KMS-11 (cell line): ENCODE data around the gene PKD2L1.

ENCODE experiments used
- H2AFZ ChIP-seq: fragments of 200-600 bp; sonication (generic); 2 replicates; pipeline ENCODE4 v1.6.1; 2016; ENCODE audit warnings: antibody characterized with exemption, mixed run types, low read depth
- H3K27ac ChIP-seq: fragments of 200-600 bp; sonication (generic); 2 replicates; pipeline ENCODE4 v1.6.1; 2016; ENCODE audit warnings: mild to moderate bottlenecking, mixed run types
- H3K27me3 ChIP-seq: fragments of 200-600 bp; sonication (generic); 2 replicates; pipeline ENCODE4 v1.6.1; 2017; ENCODE audit warnings: mild to moderate bottlenecking, low read depth, mixed run types, moderate library complexity; ENCODE audit not compliant: insufficient read depth
- H3K36me3 ChIP-seq: fragments of 200-600 bp; sonication (generic); 2 replicates; pipeline ENCODE4 v1.6.1; 2017; ENCODE audit warnings: mild to moderate bottlenecking, mixed run types; ENCODE audit not compliant: insufficient read depth
- H3K4me1 ChIP-seq: fragments of 200-600 bp; sonication (generic); 2 replicates; pipeline ENCODE4 v1.6.1; 2016; ENCODE audit warnings: mild to moderate bottlenecking, low read depth, mixed run types; ENCODE audit not compliant: poor library complexity, severe bottlenecking
- H3K4me2 ChIP-seq: fragments of 200-600 bp; sonication (generic); 2 replicates; pipeline ENCODE4 v1.7.0; 2016; ENCODE audit warnings: mild to moderate bottlenecking, mixed run types
- H3K4me3 ChIP-seq: fragments of 200-600 bp; sonication (generic); IDR thresholded peaks from 2 replicates; pipeline ENCODE4 v1.6.1; 2017; ENCODE audit warnings: low read depth, low read length, mixed read lengths; ENCODE audit not compliant: insufficient read depth
- H3K79me2 ChIP-seq: fragments of 200-600 bp; sonication (generic); 2 replicates; pipeline ENCODE4 v1.6.1; 2016; ENCODE audit warnings: low read depth, mixed run types; ENCODE audit not compliant: insufficient read depth
- H3K9ac ChIP-seq: fragments of 200-600 bp; sonication (generic); 2 replicates; pipeline ENCODE4 v1.6.1; 2016; ENCODE audit warnings: mild to moderate bottlenecking, mixed run types
- H4K20me1 ChIP-seq: fragments of 200-600 bp; sonication (generic); 2 replicates; pipeline ENCODE4 v1.6.1; 2016; ENCODE audit warnings: mild to moderate bottlenecking, mixed run types; ENCODE audit not compliant: insufficient read depth
- CTCF ChIP-seq: fragments of 200-600 bp; sonication (generic); conservative IDR thresholded peaks from 2 replicates; pipeline ENCODE4 v1.6.1; 2017; ENCODE audit warnings: low read depth, mild to moderate bottlenecking, antibody characterized with exemption, low read length, moderate library complexity, mixed read lengths

The PKD2L1 gene

GRCh38 chr10:100311298-100311697 lies 18.7 kb downstream of the PKD2L1 start:
- Histone ChIP-seq H2AFZ (no peak overlapping the region), H4K20me1 (no peaks in the 10 kb centered on the region), H3K79me2 (no peaks in the 10 kb centered on the region), H3K27ac (no peak overlapping the region), H3K4me2 (no peak overlapping the region), H3K4me3 (no peak overlapping the region), H3K27me3 (no peaks in the 10 kb centered on the region), H3K9ac (no peak overlapping the region), H3K4me1 (no peaks in the 10 kb centered on the region), H3K36me3 (no peaks in the 10 kb centered on the region)
- TF ChIP-seq CTCF = no peak

- TF ChIP-seq CTCF = no peak
- no peak overlapping the region for H3K4me2 ChIP-seq
- H4K20me1 ChIP-seq = no peaks in the 10 kb centered on the region
- H3K79me2 ChIP-seq = no peaks in the 10 kb centered on the region
- H3K27me3 ChIP-seq = no peaks in the 10 kb centered on the region
- H2AFZ ChIP-seq = no peak overlapping the region
- H3K27ac ChIP-seq = no peak overlapping the region
- H3K4me1 ChIP-seq = no peaks in the 10 kb centered on the region
- no peak overlapping the region for H3K4me3 ChIP-seq
- no peak overlapping the region for H3K9ac ChIP-seq
- H3K36me3 ChIP-seq = no peaks in the 10 kb centered on the region
These were observed 22.3 kb downstream of the PKD2L1 start for GRCh38 chr10:100307684-100308083.

- no peak for TF ChIP-seq CTCF
- no peaks in the 10 kb centered on the region for H4K20me1 ChIP-seq
- H3K27ac ChIP-seq = no peak overlapping the region
- no peaks in the 10 kb centered on the region for H3K36me3 ChIP-seq
- no peak overlapping the region for H3K9ac ChIP-seq
- no peaks in the 10 kb centered on the region for H3K4me1 ChIP-seq
- no peak overlapping the region for H3K4me3 ChIP-seq
- H3K4me2 ChIP-seq = no peak overlapping the region
- H2AFZ ChIP-seq = no peak overlapping the region
- H3K79me2 ChIP-seq = no peaks in the 10 kb centered on the region
- no peaks in the 10 kb centered on the region for H3K27me3 ChIP-seq
These were observed 23.2 kb downstream of the PKD2L1 start for GRCh38 chr10:100306861-100307260.

GRCh38 chr10:100304414-100304813 lies 25.6 kb downstream of the PKD2L1 start:
- no peak overlapping the region for H3K27ac ChIP-seq
- no peaks in the 10 kb centered on the region for H3K36me3 ChIP-seq
- H3K4me3 ChIP-seq = no peak overlapping the region
- H4K20me1 ChIP-seq = no peaks in the 10 kb centered on the region
- no peak overlapping the region for H3K9ac ChIP-seq
- H3K79me2 ChIP-seq = no peaks in the 10 kb centered on the region
- no peaks in the 10 kb centered on the region for H3K4me1 ChIP-seq
- H2AFZ ChIP-seq = no peak overlapping the region
- H3K27me3 ChIP-seq = no peaks in the 10 kb centered on the region
- TF ChIP-seq CTCF = no peak
- no peak overlapping the region for H3K4me2 ChIP-seq
